HepG2 (cell line): Measurements from ENCODE around the gene TMED6. TPM values are rescaled to one million over a fixed set of nuclear protein-coding genes. Genes with fewer than 3 reads are reported as not detected.

Experiments
- FOSL1 ChIP-seq: sonication (generic); formaldehyde crosslinking; IDR thresholded peaks from 2 replicates; pipeline ENCODE4 v1.9.0; 2021; ENCODE audit warnings: missing genetic modification reagents, borderline replicate concordance
- GATA4 ChIP-seq: sonication (generic); IDR thresholded peaks from 2 replicates; pipeline ENCODE4 v1.6.1; 2016; ENCODE audit warnings: antibody characterized with exemption, low read depth, borderline replicate concordance
- GFI1 ChIP-seq: sonication (generic); formaldehyde crosslinking; IDR thresholded peaks from 2 replicates; pipeline ENCODE4 v1.5.0; 2020; ENCODE audit warnings: missing genetic modification reagents, mild to moderate bottlenecking, borderline replicate concordance
- MEIS2 ChIP-seq: sonication (generic); formaldehyde crosslinking; IDR thresholded peaks from 2 replicates; pipeline ENCODE4 v1.9.0; 2021; ENCODE audit warnings: mild to moderate bottlenecking, missing genetic modification reagents
- MLLT10 ChIP-seq: sonication (generic); formaldehyde crosslinking; IDR thresholded peaks from 2 replicates; pipeline ENCODE4 v1.4.0; 2020; ENCODE audit warnings: missing genetic modification reagents
- NCOR1 ChIP-seq: fragments of 200-600 bp; sonication (generic); IDR thresholded peaks from 2 replicates; pipeline ENCODE4 v1.7.0; 2017; ENCODE audit warnings: antibody characterized with exemption, low read length, borderline replicate concordance
- SIN3B ChIP-seq: fragments of 150-350 bp; IDR thresholded peaks from 2 replicates; pipeline ENCODE4 v1.6.1; 2014; ENCODE audit warnings: low read length
- SP5 ChIP-seq: IDR thresholded peaks from 2 replicates; pipeline ENCODE4 v1.6.1; 2016; ENCODE audit warnings: low read depth, borderline replicate concordance
- TARDBP ChIP-seq: sonication (generic); formaldehyde crosslinking; IDR thresholded peaks from 2 replicates; pipeline ENCODE4 v1.8.0; 2022; ENCODE audit warnings: mild to moderate bottlenecking, missing genetic modification reagents
- YEATS4 ChIP-seq: sonication (generic); formaldehyde crosslinking; IDR thresholded peaks from 2 replicates; pipeline ENCODE4 v1.4.0; 2020; ENCODE audit warnings: missing genetic modification reagents, borderline replicate concordance
- ZBTB20 ChIP-seq: sonication (generic); formaldehyde crosslinking; IDR thresholded peaks from 2 replicates; pipeline ENCODE4 v1.8.1; 2023; ENCODE audit warnings: missing genetic modification reagents, low read depth, mild to moderate bottlenecking, borderline replicate concordance
- ZMYM2 ChIP-seq: sonication (generic); formaldehyde crosslinking; IDR thresholded peaks from 2 replicates; pipeline ENCODE4 v1.8.0; 2022; ENCODE audit warnings: mild to moderate bottlenecking, missing genetic modification reagents
- ZNF136 ChIP-seq: sonication (generic); formaldehyde crosslinking; IDR thresholded peaks from 2 replicates; pipeline ENCODE4 v1.8.1; 2022; ENCODE audit warnings: low read depth, mild to moderate bottlenecking, moderate library complexity, missing genetic modification reagents
- ZNF207 ChIP-seq: fragments of 450-650 bp; IDR thresholded peaks from 2 replicates; pipeline ENCODE4 v1.6.1; 2016; ENCODE audit warnings: antibody characterized with exemption, borderline replicate concordance
- ZNF256 ChIP-seq: sonication (generic); formaldehyde crosslinking; conservative IDR thresholded peaks from 2 replicates; pipeline ENCODE4 v1.4.0; 2020; ENCODE audit warnings: missing genetic modification reagents
- ZNF292 ChIP-seq: sonication (generic); formaldehyde crosslinking; IDR thresholded peaks from 2 replicates; pipeline ENCODE4 v1.8.1; 2022; ENCODE audit warnings: mild to moderate bottlenecking, low read depth, missing genetic modification reagents, borderline replicate concordance
- ZNF574 ChIP-seq: sonication (generic); formaldehyde crosslinking; IDR thresholded peaks from 2 replicates; pipeline ENCODE4 v1.4.0; 2020; ENCODE audit warnings: missing genetic modification reagents
- ZNF737 ChIP-seq: sonication (generic); formaldehyde crosslinking; IDR thresholded peaks from 2 replicates; pipeline ENCODE4 v1.5.0; 2020; ENCODE audit warnings: missing genetic modification reagents, mild to moderate bottlenecking, borderline replicate concordance
- ZNF879 ChIP-seq: sonication (generic); formaldehyde crosslinking; IDR thresholded peaks from 2 replicates; pipeline ENCODE4 v1.8.1; 2023; ENCODE audit warnings: missing genetic modification reagents
- ZSCAN12 ChIP-seq: sonication (generic); formaldehyde crosslinking; IDR thresholded peaks from 2 replicates; pipeline ENCODE4 v1.9.0; 2021; ENCODE audit warnings: mild to moderate bottlenecking, missing genetic modification reagents
- polyA plus RNA-seq, 8 experiments: library from polyadenylated mRNA; depleted of rRNA in 3 of 8; stranded (reverse) in 7 of 8; unstranded in 1 of 8; fragments of >200 nt; fragmentation: Illumina TruSeq in 4 of 8; extraction: Trizol in 4 of 8; gene quantifications; 2 replicates each; pipeline versions ENCODE4 v1.2.1 to v1.2.3, GENCODE V29; 2011 to 2016; ENCODE audit warnings: low read depth in 4 of 8, missing spikeins in 1 of 8, mixed read lengths in 1 of 8; ENCODE audit not compliant: insufficient read depth in 1 of 8
- total RNA-seq, 5 experiments: library from RNA; depleted of rRNA; stranded (reverse); fragments of >200 nt; fragmentation: Illumina TruSeq; extraction: Trizol; gene quantifications; 2 replicates each; pipeline ENCODE4 v1.2.3, GENCODE V29; 2016; ENCODE audit warnings: low read depth in 1 of 5
- TF ChIP-seq, protein P1 (sequence below): sonication (generic); formaldehyde crosslinking; IDR thresholded peaks from 2 replicates; pipeline ENCODE4 v1.9.0; 2021; ENCODE audit warnings: missing genetic modification reagents, mild to moderate bottlenecking, borderline replicate concordance
- TF ChIP-seq, protein P2 (sequence below): sonication (generic); formaldehyde crosslinking; IDR thresholded peaks from 2 replicates; pipeline ENCODE4 v1.4.0; 2020; ENCODE audit warnings: mild to moderate bottlenecking, low read depth, missing genetic modification reagents
- TF ChIP-seq, protein P3 (sequence below): sonication (generic); formaldehyde crosslinking; IDR thresholded peaks from 2 replicates; pipeline ENCODE4 v1.4.0; 2020; ENCODE audit warnings: mild to moderate bottlenecking, low read depth, missing genetic modification reagents

Gene TMED6
- total and polyA plus RNA-seq, 2 of the 13 experiments (the other 11 are each of a cell fraction or from before 2014, with no cell fraction given): 9.8 to 14.4 TPM

- TF ChIP-seq ZNF879 (CRISPR knock-in tag): peak; percentile 34
- peak; percentile 66 for TF ChIP-seq MEIS2 (CRISPR knock-in tag)
- TF ChIP-seq SP5 (CRISPR knock-in tag): peak; percentile 29; the same call in 1 of the 2 replicates
- 0 out of 2 replicates have a peak, but pooled peaks have one; percentile 70 for TF ChIP-seq ZSCAN12 (CRISPR knock-in tag)
- TF ChIP-seq ZNF207: no peak
- no peak for TF ChIP-seq ZNF737 (CRISPR knock-in tag)
- peak; percentile 100 for TF ChIP-seq ZNF574 (CRISPR knock-in tag)
- TF ChIP-seq ZMYM2 (CRISPR knock-in tag): peak; percentile 73
- TF ChIP-seq MLLT10 (CRISPR knock-in tag): 0 out of 2 replicates have a peak, but pooled peaks have one; percentile 30
- peak; percentile 87 for TF ChIP-seq SIN3B
- TF ChIP-seq YEATS4 (CRISPR knock-in tag): peak; percentile 98
- TF ChIP-seq, protein P1, sequence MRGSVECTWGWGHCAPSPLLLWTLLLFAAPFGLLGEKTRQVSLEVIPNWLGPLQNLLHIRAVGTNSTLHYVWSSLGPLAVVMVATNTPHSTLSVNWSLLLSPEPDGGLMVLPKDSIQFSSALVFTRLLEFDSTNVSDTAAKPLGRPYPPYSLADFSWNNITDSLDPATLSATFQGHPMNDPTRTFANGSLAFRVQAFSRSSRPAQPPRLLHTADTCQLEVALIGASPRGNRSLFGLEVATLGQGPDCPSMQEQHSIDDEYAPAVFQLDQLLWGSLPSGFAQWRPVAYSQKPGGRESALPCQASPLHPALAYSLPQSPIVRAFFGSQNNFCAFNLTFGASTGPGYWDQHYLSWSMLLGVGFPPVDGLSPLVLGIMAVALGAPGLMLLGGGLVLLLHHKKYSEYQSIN (CRISPR knock-in tag): no peak
- no peak for TF ChIP-seq FOSL1 (CRISPR knock-in tag)
- 0 out of 2 replicates have a peak, but pooled peaks have one; percentile 53 for TF ChIP-seq GATA4
- peak; percentile 77; the same call in 1 of the 2 replicates for TF ChIP-seq ZBTB20 (CRISPR knock-in tag)
- 0 out of 2 replicates have a peak, but pooled peaks have one; percentile 88 for TF ChIP-seq ZNF256 (CRISPR knock-in tag)
- TF ChIP-seq NCOR1: no peak
- peak; percentile 90 for TF ChIP-seq GFI1
- TF ChIP-seq, protein P2, sequence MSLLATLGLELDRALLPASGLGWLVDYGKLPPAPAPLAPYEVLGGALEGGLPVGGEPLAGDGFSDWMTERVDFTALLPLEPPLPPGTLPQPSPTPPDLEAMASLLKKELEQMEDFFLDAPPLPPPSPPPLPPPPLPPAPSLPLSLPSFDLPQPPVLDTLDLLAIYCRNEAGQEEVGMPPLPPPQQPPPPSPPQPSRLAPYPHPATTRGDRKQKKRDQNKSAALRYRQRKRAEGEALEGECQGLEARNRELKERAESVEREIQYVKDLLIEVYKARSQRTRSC (CRISPR knock-in tag): no peak; the same call in 1 of the 2 replicates
- TF ChIP-seq ZNF136 (CRISPR knock-in tag): peak; percentile 89; the same call in 1 of the 2 replicates
- no peak for TF ChIP-seq ZNF292
- TF ChIP-seq, protein P3, sequence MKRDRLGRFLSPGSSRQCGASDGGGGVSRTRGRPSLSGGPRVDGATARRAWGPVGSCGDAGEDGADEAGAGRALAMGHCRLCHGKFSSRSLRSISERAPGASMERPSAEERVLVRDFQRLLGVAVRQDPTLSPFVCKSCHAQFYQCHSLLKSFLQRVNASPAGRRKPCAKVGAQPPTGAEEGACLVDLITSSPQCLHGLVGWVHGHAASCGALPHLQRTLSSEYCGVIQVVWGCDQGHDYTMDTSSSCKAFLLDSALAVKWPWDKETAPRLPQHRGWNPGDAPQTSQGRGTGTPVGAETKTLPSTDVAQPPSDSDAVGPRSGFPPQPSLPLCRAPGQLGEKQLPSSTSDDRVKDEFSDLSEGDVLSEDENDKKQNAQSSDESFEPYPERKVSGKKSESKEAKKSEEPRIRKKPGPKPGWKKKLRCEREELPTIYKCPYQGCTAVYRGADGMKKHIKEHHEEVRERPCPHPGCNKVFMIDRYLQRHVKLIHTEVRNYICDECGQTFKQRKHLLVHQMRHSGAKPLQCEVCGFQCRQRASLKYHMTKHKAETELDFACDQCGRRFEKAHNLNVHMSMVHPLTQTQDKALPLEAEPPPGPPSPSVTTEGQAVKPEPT: peak; percentile 23; the same call in 1 of the 2 replicates
- peak; percentile 96 for TF ChIP-seq TARDBP
Measured at GRCh38 chr16:69339289-69340094, 12.1 kb downstream of the TMED6 start, which contains the start of the genes COG8 and NIP7 (continued).
